GM20431 (cell line): ENCODE results near the gene SLC5A11.

Experiments used
- in situ Hi-C: fragments of 300-500 bp; cut with MseI, MboI; formaldehyde crosslinking; loops from one replicate; pipeline ENCODE4 v1.15.0; 2020; ENCODE audit warnings: low sequenced_read_pairs; ENCODE audit not compliant: unreplicated experiment

SLC5A11 gene

DNA sequence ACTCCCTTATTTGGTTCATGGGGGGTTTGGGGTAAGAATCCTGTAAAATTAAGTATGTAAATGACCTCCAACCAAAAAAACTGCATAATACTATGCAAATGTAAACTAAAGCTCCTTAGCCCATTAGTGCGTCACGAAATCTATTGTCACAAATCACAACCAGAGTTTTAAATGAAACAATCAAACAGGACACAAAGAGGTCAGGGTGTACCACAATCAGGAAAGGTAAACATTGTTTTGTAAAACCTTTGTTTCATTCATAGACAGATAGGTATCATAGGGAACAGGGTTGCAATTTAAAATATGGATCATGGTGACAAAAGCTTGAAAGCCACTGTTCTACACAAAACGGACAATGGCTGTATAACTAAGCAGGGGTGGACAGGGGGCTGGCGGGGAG, 108.4 kb downstream of the SLC5A11 start:
- in situ Hi-C loops, result no loop called here

- in situ Hi-C loops, result no loop called here
Measured at GRCh38 chr16:24955975-24956731, 110.4 kb downstream of the SLC5A11 start.

DNA sequence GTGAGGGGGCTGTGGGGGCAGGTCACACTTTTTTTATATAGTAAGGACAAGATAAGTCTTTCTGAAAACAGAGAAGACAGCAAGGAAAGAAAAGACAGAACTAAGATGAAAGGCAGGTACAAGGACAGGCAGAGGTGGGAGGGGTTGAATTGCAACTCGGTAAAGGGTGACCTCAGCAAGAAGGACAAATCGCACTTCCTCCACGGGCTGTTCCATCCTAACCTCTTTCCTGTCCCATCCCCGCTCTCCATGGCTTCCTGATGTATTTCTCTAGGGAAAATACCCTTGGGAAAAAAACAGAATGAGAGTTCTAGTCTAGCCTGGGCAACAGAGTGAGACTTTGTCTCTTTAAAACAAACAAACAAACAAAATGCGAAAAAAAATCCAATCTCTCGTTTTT, 112.1 kb downstream of the SLC5A11 start:
- in situ Hi-C loops, result no loop called here
